Measurements from ENCODE around the gene WWP2. TPM values are rescaled to one million over a fixed set of nuclear protein-coding genes. Genes with fewer than 3 reads are reported as not detected.
"Not testable (repeated sequence)": the region's sequence is repeated elsewhere in the genome, so short reads cannot be mapped to it uniquely, and the experiment has no call there.

The WWP2 gene
- total RNA-seq, 4 donors from 2014 or later: 24.8 to 43.0 (median 30.1) TPM

DNA sequence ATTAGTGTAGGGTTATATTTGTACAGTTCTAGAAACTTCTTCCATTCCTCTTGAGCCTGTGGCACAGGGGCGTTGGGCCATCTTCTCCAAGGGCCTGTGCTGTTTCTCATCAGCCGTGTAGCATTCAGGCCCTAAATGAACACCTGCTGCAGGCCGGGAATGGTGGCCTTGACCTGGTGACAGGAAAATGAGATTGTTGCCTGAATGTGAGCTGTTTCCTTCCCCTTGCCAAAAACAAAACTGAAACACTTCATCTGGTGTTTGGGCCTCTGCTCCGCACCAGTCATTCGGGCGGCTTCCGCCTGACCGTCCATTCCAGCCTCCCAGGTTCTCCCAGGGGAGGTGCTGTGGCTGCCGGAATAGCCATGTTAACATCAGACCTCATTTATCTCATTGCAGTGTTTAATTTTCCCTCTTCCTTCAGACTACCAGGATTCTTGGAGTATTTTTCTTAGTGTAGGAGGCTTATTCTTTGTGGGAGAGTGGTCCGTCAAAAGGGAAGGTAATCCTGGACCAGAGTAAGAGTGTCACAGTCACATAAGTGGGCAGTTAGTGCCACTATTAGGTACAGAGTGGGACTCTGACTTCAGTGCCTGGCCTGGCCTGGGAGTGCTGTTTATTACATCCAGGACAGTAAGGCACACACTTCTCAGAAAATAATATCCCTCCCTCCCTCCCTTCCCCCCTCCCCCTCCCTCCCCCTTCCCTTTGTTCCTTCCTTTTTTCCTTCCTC is 61.9 kb downstream of the WWP2 start:
- DNase-seq (ENCODE audit: low spot score): no peak
- TF ChIP-seq CTCF (IDR thresholded peaks at IDR 0.05): no peak
- no peak for ATAC-seq (ENCODE audit: low FRiP score)

DNA sequence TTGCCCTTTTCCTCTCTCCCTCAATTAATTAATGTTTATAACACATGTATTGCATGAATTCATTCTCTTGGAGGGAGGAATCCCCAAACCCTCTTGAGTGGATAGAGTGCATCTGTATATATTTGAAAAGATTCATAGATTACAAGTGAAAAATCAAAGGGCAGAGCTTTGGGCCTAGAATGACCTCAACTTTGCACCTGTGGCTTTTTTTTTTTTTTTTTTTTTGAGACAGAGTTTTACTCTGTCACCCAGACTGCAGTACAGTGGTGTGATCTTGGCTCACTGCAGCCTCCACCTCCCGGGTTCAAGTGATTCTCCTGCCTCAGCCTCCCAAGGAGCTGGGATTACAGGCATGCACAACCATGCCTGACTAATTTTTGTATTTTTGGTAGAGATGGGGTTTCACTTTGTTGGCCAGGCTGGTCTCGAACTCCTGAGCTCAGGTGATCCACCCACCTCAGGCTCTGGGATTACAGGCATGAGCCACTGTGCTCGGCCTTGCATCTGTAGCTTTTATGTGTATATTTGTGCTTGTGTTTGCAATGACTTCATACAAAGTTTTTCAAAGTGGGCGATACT is 62.5 kb downstream of the WWP2 start:
- DNase-seq (ENCODE audit: low spot score); ATAC-seq (ENCODE audit: low FRiP score): not testable (repeated sequence)

GRCh38 chr16:69827524-69827923 is 65.4 kb downstream of the WWP2 start:
- DNase-seq (ENCODE audit: low spot score): no peak
- no peak for TF ChIP-seq CTCF (IDR thresholded peaks at IDR 0.05)
- no peak for ATAC-seq (ENCODE audit: low FRiP score)

DNA sequence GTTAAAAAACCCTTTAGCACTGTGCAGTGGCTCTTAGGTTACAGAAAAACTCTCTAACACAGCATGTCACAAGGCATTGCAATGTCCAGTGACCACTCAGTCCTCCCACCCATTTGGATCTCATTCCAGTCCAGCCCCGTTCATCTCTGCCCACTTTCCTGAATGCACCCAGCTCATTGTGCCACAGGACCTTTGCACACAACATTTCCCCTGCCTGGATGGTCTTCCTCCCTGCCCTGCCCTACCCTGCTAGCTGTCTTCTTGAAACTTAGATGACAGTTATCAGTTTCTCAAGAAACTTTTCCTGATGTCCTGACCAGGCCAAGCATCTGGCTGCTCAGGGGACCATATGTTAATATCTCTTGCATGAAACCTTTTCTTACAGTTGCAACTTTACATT is 67.2 kb downstream of the WWP2 start:
- DNase-seq (ENCODE audit: low spot score): no peak
- TF ChIP-seq CTCF (IDR thresholded peaks at IDR 0.05): no peak
- no peak for ATAC-seq (ENCODE audit: low FRiP score)

GRCh38 chr16:69830146-69830533 is 68.0 kb downstream of the WWP2 start:
- TF ChIP-seq CTCF (IDR thresholded peaks at IDR 0.05): no peak
- ATAC-seq (ENCODE audit: low FRiP score): no peak

DNA sequence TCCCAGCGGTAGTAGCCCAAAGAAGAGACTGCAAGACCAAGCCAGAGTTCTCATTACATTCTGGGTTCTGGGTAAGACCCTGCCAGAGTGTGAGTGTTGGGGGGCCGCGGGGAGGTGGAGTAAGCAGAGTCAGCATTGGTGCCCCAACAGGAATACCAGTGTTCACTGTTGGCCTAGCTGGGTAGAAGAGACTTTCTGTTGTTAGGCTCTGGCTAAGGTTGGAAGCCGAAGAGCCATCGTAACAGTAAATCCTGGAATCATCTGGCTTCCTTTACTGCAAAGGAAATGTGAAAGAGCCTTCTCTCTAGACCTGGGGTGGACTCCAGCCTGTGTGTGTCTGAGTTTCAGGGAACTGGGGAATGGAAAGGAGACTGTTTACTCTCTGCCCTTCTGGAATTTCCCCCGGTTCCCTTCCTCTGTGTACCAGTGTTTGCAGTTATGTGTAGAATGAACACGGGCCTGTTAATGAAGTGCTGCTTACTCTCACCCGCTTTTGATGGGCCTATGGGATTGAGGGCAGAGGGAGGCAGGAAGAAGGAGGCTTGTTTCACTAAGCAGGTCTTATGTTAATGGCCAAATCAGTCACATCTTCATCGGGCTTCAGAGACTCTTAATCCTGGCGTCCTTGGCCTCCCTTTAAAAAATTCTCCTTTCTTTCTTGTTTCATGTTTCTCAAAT is 68.5 kb downstream of the WWP2 start:
- no peak for ATAC-seq (ENCODE audit: low FRiP score)
- no peak for TF ChIP-seq CTCF (IDR thresholded peaks at IDR 0.05)
- DNase-seq (ENCODE audit: low spot score): no peak

More at GRCh38 chr16:69830146-69830533, 68.0 kb downstream of the WWP2 start:
- DNase-seq (ENCODE audit: low spot score): no peak

- no peak for TF ChIP-seq CTCF (IDR thresholded peaks at IDR 0.05)
- ATAC-seq (ENCODE audit: low FRiP score): no peak
- no peak for DNase-seq (ENCODE audit: low spot score)
Measured at GRCh38 chr16:69831212-69832123, 69.3 kb downstream of the WWP2 start.

All from omental fat pad (tissue), 4 donors.